GM18951 (cell line): ENCODE results near the gene C11orf52.
"Not testable (repeated sequence)": the region's sequence is repeated elsewhere in the genome, so short reads cannot be mapped to it uniquely, and the experiment has no call there.

Experiments used
- POLR2A ChIP-seq: IDR thresholded peaks from 4 replicates; pipeline ENCODE4 v1.6.1; 2011; ENCODE audit warnings: mild to moderate bottlenecking; ENCODE audit not compliant: insufficient read length, insufficient read depth; ENCODE audit errors: extremely low read depth
- in situ Hi-C: fragments of 300-500 bp; cut with MboI; formaldehyde crosslinking; loops from one replicate; pipeline ENCODE4 v1.12.0; 2022; ENCODE audit warnings: low sequenced_read_pairs, mixed read lengths, inconsistent platforms; ENCODE audit not compliant: unreplicated experiment

The C11orf52 gene

GRCh38 chr11:111923351-111923788 lies 4.7 kb downstream of the C11orf52 start:
- in situ Hi-C loops = no loop called here
- TF ChIP-seq POLR2A = no peak

- no peak for TF ChIP-seq POLR2A
- in situ Hi-C loops = no loop called here
Observed at GRCh38 chr11:111923951-111924350, 5.2 kb downstream of the C11orf52 start.

GRCh38 chr11:111925953-111926352 lies 7.2 kb downstream of the C11orf52 start:
- in situ Hi-C loops = no loop called here
- TF ChIP-seq POLR2A = no peak

GRCh38 chr11:111926505-111927391 lies 8.0 kb downstream of the C11orf52 start:
- peak; percentile 76 for TF ChIP-seq POLR2A
- in situ Hi-C loops = no loop called here

- in situ Hi-C loops = no loop called here
- no peak for TF ChIP-seq POLR2A
Observed at GRCh38 chr11:111930472-111930871, 11.8 kb downstream of the C11orf52 start.

- in situ Hi-C loops = no loop called here
- TF ChIP-seq POLR2A = no peak
Observed at GRCh38 chr11:111932611-111932950, 13.9 kb downstream of the C11orf52 start.

- in situ Hi-C loops = not testable (repeated sequence)
Observed at GRCh38 chr11:111933176-111933575, 14.5 kb downstream of the C11orf52 start.

GRCh38 chr11:111933872-111934271 lies 15.2 kb downstream of the C11orf52 start:
- TF ChIP-seq POLR2A = no peak
- in situ Hi-C loops = no loop called here

- in situ Hi-C loops = no loop called here
- no peak for TF ChIP-seq POLR2A
Observed at GRCh38 chr11:111934306-111934705, 15.6 kb downstream of the C11orf52 start.

- in situ Hi-C loops = no loop called here
- TF ChIP-seq POLR2A = no peak
Observed at GRCh38 chr11:111935317-111936039, 16.8 kb downstream of the C11orf52 start.

GRCh38 chr11:111936040-111936540 lies 17.4 kb downstream of the C11orf52 start:
- TF ChIP-seq POLR2A = no peak
- in situ Hi-C loops = no loop called here

GRCh38 chr11:111937461-111937769 lies 18.7 kb downstream of the C11orf52 start:
- in situ Hi-C loops = no loop called here
- no peak for TF ChIP-seq POLR2A

- in situ Hi-C loops = no loop called here
Observed at GRCh38 chr11:111937844-111938243, 19.1 kb downstream of the C11orf52 start.

GRCh38 chr11:111938687-111939160 lies 20.0 kb downstream of the C11orf52 start:
- in situ Hi-C loops = no loop called here
- TF ChIP-seq POLR2A = no peak

More at GRCh38 chr11:111937844-111938243, 19.1 kb downstream of the C11orf52 start:
- TF ChIP-seq POLR2A = no peak
